ENCODE measurements around the gene TENT4A.

GRCh38 chr5:6728011-6728794, 15.0 kb downstream of the TENT4A start:
- TF ChIP-seq, protein P1, sequence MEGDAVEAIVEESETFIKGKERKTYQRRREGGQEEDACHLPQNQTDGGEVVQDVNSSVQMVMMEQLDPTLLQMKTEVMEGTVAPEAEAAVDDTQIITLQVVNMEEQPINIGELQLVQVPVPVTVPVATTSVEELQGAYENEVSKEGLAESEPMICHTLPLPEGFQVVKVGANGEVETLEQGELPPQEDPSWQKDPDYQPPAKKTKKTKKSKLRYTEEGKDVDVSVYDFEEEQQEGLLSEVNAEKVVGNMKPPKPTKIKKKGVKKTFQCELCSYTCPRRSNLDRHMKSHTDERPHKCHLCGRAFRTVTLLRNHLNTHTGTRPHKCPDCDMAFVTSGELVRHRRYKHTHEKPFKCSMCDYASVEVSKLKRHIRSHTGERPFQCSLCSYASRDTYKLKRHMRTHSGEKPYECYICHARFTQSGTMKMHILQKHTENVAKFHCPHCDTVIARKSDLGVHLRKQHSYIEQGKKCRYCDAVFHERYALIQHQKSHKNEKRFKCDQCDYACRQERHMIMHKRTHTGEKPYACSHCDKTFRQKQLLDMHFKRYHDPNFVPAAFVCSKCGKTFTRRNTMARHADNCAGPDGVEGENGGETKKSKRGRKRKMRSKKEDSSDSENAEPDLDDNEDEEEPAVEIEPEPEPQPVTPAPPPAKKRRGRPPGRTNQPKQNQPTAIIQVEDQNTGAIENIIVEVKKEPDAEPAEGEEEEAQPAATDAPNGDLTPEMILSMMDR (conservative IDR thresholded peaks at IDR 0.05; ENCODE audit: low read depth, low read length), result no peak
- no peak for TF ChIP-seq POLR2A (IDR thresholded peaks at IDR 0.05; ENCODE audit: low read depth, low read length)
- no peak for TF ChIP-seq CEBPB (IDR thresholded peaks at IDR 0.05; ENCODE audit: low read depth, low read length)
- no peak for TF ChIP-seq NFE2L2 (IDR thresholded peaks at IDR 0.05; ENCODE audit: low read depth, low read length)
